AG09309 (cell line): ENCODE measurements around the gene DOK7.

Source experiments
- DNase-seq: peaks from one replicate; pipeline ENCODE4 v3.0.0-alpha.2; 2010; ENCODE audit warnings: low read depth
- H3K4me3 ChIP-seq: 2 replicates; pipeline ENCODE4 v1.5.1; 2011; ENCODE audit warnings: mild to moderate bottlenecking, low read depth, low read length, moderate library complexity; ENCODE audit not compliant: control insufficient read depth
- TF ChIP-seq, protein P1 (sequence below): IDR thresholded peaks from 2 replicates; pipeline ENCODE4 v1.5.1; 2011; ENCODE audit warnings: mild to moderate bottlenecking, low read depth, low read length, inconsistent platforms; ENCODE audit not compliant: insufficient read depth, control insufficient read depth; ENCODE audit errors: missing control alignments

The DOK7 gene

DNA sequence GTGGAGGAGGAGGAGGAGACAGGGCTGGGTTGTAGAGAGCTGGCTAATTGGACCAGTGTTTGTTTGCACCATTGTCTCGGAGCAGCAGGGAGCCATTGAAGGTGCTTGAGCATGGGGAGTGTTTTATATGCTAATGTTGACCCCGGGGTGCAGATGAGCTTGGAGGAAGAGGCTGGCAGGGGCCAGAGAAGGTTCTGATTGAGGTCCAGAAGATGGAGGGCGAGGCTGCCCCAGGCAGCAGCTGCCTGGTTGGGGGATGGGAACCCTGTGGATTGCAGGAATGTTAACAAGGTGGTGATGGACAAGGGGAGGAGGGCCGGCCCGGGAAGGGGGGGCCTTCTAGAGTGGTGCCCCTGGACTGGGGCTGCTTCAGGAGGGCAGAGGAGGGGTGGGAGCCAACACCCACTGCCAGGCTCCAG is 18.0 kb downstream of the DOK7 start:
- TF ChIP-seq, protein P1, sequence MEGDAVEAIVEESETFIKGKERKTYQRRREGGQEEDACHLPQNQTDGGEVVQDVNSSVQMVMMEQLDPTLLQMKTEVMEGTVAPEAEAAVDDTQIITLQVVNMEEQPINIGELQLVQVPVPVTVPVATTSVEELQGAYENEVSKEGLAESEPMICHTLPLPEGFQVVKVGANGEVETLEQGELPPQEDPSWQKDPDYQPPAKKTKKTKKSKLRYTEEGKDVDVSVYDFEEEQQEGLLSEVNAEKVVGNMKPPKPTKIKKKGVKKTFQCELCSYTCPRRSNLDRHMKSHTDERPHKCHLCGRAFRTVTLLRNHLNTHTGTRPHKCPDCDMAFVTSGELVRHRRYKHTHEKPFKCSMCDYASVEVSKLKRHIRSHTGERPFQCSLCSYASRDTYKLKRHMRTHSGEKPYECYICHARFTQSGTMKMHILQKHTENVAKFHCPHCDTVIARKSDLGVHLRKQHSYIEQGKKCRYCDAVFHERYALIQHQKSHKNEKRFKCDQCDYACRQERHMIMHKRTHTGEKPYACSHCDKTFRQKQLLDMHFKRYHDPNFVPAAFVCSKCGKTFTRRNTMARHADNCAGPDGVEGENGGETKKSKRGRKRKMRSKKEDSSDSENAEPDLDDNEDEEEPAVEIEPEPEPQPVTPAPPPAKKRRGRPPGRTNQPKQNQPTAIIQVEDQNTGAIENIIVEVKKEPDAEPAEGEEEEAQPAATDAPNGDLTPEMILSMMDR = no peak

DNA sequence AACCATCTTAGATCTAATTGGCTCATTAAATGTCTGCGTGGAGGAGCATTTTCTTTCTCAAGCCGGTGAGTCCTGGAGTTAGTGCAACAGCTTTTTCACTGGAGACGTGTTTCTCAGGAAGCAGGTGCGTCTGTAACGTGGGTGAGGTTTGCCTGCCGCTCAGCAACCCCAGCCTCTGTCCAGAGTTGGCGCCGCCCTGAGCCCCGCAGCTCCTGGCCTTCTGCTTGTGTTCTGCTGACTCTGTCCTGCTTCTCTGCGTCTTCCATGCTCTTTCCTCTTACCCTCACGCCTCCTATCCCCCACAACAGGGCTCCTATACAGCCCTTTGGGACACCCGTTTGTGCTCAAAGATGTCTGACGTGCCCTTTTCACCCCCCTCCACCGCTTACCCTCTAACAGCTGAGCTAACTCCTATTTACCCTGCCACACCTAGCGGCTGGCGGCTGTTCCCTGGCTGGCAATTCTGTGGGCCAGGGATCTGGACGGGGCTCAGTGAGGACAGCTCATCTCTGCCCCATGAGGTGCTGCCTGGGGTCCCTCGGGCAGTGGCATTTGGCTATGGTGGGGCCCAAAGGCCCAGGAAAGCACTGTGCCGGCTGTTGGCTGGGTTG is 18.8 kb downstream of the DOK7 start:
- no peak for DNase-seq
- no peak overlapping the region for H3K4me3 ChIP-seq
- TF ChIP-seq, protein P1 = no peak

More for the DNA sequence above, 18.0 kb downstream of the DOK7 start:
- DNase-seq = no peak
- H3K4me3 ChIP-seq = no peak overlapping the region

DNA sequence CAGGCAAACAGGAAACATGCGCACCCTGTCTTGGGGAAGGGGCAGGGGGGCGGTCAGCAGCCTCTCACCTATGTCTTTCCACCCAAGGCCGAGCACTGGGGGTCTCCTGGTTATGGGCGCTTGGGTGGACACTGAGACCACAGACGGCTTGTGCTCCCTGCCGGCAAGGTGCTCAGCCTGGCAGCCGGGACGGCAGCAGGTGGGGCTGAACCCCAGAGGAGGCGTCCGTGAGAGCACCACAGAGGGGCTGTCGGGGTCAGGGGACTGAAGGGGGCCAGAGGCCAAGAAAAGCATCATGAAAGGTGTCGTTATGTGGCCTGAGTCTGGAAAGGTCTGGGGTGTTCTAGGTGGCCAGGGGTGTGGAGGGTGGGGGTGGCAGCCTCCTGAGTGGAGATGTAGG is 19.6 kb downstream of the DOK7 start:
- no peak for DNase-seq
- H3K4me3 ChIP-seq = no peak overlapping the region
- TF ChIP-seq, protein P1 = no peak

DNA sequence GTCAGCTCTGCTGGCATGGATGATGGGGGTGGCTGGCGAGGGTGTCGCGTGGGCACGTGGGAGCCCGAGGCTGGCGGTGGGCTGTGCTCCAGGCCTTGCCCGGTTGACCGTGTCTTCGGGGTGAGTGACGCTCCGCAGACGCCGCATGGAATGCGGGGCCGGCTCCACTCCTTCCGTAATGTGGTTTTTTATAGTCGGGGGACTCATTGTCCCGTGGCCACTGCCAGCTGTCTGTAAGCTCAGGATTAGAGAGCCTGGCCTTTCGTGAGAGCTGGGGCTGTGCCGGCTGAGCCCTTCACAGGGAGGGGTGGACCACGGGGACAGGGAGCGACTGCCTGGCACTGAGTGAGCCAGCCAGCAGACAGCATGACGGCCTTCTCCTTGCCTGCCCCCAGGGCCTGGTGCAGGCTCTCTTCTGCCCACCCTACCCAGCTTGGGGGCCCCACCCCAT is 20.4 kb downstream of the DOK7 start:
- TF ChIP-seq, protein P1 = no peak
- no peak for DNase-seq
- H3K4me3 ChIP-seq = no peak overlapping the region

DNA sequence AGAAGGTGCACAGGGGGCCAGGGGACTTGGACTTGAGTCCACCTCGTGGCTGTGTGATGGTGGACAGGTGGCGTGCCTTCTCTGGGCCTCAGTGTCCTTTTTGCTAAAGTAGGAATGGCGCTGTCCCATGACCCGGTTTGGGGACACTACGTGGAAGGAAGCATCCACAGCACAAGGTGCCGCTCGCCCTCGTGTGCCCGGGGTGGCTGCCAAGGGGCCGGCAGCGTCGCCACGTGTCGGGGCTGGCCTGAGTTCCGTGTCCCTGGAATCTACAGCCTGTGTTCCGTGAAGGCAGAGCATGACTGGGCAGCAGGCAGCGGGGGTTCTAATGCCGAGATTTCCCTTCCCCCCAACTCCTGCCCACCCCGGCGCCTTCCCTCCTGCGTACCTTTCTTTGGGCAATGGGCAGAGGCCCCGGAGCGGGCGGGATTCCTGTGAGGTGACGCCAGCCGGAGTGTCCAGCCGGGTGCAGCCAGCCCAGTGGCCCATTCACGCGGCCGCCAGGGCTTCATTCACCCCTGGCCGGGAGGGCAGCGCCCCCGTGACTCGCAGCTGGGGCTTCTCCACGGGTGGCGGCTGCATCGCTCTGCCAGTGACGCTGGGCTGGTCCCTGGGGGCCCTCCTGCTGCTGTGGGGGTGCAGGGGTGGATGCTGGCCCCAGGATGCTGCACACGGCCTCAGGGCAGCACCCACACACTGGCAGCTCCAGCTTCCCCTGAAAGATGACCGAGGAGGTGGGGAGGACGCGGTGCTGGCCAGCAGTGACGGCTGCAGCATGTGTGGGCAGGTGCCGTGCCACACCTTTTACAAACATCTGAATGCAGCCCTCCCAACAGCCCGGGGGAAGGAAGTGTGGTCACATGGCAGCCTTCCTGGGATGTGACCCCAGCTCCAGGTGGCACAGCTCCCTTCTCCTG is 21.2 kb downstream of the DOK7 start:
- H3K4me3 ChIP-seq = no peak overlapping the region
- TF ChIP-seq, protein P1 = no peak
- no peak for DNase-seq

DNA sequence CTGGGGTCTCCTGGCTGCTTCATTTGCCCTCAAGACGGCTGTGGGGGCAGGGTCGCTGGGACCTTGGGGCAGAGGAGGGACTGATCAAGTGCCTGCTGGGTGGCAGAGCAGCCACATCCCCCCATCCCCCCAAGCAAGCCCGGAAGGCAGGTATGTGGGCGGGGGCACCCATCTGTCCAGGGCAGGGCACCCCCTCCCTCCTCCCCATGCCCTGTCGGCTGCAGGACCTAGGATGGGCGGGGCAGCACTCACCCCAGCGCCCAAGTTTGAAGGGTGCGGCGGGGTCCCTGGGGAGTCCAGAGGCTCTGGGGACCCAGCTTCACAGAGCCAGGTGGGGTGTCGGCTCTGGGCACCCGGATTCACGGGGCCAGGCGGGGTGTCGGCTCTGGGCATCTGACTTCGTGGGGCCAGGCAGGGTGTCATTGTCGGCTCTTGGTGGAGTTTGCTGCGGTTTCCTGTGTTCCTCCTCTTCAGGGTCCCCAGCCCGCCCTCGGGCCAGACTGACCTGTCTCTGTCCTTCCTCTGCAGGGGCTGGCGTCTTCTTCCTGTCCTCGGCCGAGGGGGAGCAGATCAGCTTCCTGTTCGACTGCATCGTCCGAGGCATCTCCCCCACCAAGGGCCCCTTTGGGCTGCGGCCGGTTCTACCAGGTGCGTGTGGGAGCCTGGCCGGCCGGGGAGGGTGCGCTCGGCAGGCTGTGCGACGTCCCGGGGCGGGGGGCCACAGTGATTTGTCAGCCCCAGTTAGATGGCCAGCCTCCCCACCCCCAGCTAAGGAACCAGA is 22.1 kb downstream of the DOK7 start:
- DNase-seq = no peak
- no peak overlapping the region for H3K4me3 ChIP-seq
- TF ChIP-seq, protein P1 = no peak
